SK-N-MC (cell line): ENCODE results near the gene OPCML.

Source experiments
- DNase-seq: peaks from one replicate; pipeline ENCODE4 v3.0.0-alpha.2; 2011; ENCODE audit warnings: low read depth, low spot score
- H3K27ac ChIP-seq: fragments of 200-600 bp; sonication (generic); 2 replicates; pipeline ENCODE4 v1.5.1; 2016; ENCODE audit warnings: mixed run types
- H3K36me3 ChIP-seq: fragments of 200-600 bp; sonication (generic); 2 replicates; pipeline ENCODE4 v1.6.1; 2017; ENCODE audit warnings: antibody characterized with exemption, low read length, mixed read lengths; ENCODE audit not compliant: insufficient read depth
- H3K4me3 ChIP-seq: fragments of 200-600 bp; sonication (generic); 2 replicates; pipeline ENCODE4 v1.5.1; 2016
- H3K9ac ChIP-seq: fragments of 200-600 bp; sonication (generic); 2 replicates; pipeline ENCODE4 v1.8.0; 2017; ENCODE audit warnings: mixed run types, mixed read lengths; ENCODE audit not compliant: insufficient read length
- H3K9me3 ChIP-seq: fragments of 200-600 bp; sonication (generic); 2 replicates; pipeline ENCODE4 v1.6.1; 2017; ENCODE audit warnings: low read depth, mild to moderate bottlenecking, antibody characterized with exemption, low read length, moderate library complexity, mixed read lengths
- EZH2 ChIP-seq: fragments of 200-600 bp; sonication (generic); IDR thresholded peaks from one replicate; pipeline ENCODE4 v1.6.1; 2017; ENCODE audit warnings: antibody characterized with exemption
- FOXP2 ChIP-seq: optimal IDR thresholded peaks from 2 replicates; pipeline ENCODE3; 2011; ENCODE audit warnings: mild to moderate bottlenecking, moderate library complexity; ENCODE audit not compliant: insufficient read depth; ENCODE audit errors: extremely low read length, control extremely low read depth
- POLR2AphosphoS5 ChIP-seq: IDR thresholded peaks from 2 replicates; pipeline ENCODE4 v1.6.1; 2012; ENCODE audit warnings: mild to moderate bottlenecking, low read depth, low read length, borderline replicate concordance

Gene OPCML

DNA sequence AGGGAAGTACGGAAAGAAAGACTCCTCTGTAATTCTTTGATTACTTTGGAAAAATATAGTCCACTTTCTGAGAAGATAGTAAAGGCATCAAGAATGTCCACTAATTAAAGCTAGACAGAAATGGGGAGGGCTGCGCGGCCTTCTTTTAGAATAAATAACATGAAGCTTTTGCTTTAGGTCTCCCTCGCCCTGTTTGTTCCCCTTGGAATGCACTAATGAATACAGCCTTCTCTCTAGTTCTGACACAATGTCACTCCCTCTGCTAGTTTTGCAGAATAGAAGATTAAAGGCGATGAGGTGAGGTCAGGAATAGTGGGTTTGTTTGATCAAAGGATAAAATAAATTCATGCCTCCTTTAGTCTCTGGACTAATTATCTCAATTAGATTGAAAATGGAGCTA is 543.9 kb downstream of the OPCML start:
- no peak overlapping the region for H3K9ac ChIP-seq
- H3K27ac ChIP-seq = no peak overlapping the region
- TF ChIP-seq FOXP2 = no peak
- no peak for TF ChIP-seq EZH2
- no peak for TF ChIP-seq POLR2AphosphoS5
- H3K4me3 ChIP-seq = no peak overlapping the region
- no peak for DNase-seq
- H3K36me3 ChIP-seq = no peaks in the 10 kb centered on the region
- H3K9me3 ChIP-seq = no peaks in the 10 kb centered on the region

DNA sequence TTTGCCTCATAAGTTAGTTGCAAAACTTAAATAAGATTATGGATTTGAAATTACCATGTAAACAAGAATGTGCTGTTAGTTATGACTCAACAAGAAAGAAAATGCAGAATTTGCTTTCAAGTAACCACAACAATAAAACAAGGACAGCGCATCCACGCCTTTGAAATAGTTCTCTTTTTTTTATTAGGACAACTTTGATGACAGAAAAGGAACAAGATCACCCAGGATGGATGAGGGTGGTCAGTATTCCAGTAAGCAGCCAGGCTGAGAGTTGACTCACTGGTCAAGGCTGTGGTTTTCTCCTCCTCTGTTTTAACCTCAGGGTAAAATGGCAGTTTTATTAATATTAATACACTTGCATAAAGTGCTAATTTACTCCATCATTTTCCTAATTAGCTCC is 544.4 kb downstream of the OPCML start:
- H3K27ac ChIP-seq = no peak overlapping the region
- no peak overlapping the region for H3K9ac ChIP-seq
- H3K4me3 ChIP-seq = no peak overlapping the region
- H3K36me3 ChIP-seq = no peaks in the 10 kb centered on the region
- TF ChIP-seq EZH2 (no peak), POLR2AphosphoS5 (no peak), FOXP2 (no peak)
- H3K9me3 ChIP-seq = no peaks in the 10 kb centered on the region
- DNase-seq = no peak

DNA sequence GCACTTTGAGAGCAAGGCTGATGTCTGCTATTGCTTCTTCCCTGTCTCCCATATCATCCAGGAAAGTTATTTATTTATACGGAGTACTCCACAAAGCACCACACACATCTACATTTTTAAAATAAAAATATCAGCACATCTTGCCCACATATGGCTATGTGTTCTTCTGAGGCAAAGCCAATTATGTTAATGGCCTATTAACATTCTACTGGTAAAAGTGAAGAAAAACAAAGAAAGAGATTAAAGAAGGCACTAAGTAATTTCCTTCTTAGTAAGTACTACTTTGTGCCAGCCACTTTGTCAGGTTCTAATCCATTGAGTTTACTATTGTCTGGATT is 548.7 kb downstream of the OPCML start:
- Histone ChIP-seq H3K9ac (no peak overlapping the region), H3K36me3 (no peaks in the 10 kb centered on the region), H3K27ac (no peak overlapping the region), H3K4me3 (no peak overlapping the region), H3K9me3 (no peaks in the 10 kb centered on the region)
- no peak for DNase-seq
- TF ChIP-seq EZH2 (no peak), FOXP2 (no peak), POLR2AphosphoS5 (no peak)

DNA sequence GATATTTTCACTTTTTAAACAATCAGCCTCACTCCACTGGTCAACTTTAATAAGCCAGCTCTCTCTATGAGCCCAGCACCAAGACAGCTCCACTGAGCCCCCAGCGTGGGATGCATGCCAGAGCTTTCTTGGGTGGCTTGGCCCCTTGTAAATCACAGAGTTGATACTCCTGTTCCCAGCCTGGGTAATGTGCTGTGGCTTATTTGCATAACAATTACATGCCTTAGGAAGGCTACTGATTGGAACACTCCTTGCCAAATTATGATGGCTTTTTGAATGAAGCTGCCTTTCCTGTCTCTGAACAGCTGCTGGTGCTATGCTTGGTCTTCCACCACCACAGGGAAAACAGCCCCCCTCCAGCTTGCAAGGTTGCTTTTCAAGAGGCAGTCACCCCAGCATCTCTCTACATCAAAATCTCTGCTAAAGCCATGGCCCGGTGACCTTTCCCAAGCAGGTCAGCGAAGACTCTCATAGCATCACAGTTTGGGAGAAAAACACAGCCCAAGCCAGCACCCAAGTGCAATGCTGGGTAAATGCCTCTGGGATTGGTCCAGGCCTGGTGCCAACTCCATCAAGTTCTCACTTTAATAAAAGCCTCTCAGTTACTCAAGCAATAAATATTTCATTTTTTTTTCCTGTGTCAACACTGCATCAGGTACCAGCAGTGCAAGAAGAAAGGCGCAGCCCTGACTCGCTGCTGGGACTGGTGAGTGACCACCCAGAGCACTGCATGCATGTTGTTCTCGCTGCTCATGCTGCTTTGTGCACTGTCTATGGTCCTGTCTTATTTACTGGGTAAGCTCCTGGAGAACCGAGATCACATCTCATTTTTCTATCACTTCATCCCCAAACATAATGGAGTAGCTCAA is 549.3 kb downstream of the OPCML start:
- no peak overlapping the region for H3K27ac ChIP-seq
- H3K36me3 ChIP-seq = no peaks in the 10 kb centered on the region
- no peak overlapping the region for H3K4me3 ChIP-seq
- no peaks in the 10 kb centered on the region for H3K9me3 ChIP-seq
- DNase-seq = no peak
- H3K9ac ChIP-seq = no peak overlapping the region
- no peak for TF ChIP-seq POLR2AphosphoS5
- TF ChIP-seq FOXP2 = no peak
- no peak for TF ChIP-seq EZH2

DNA sequence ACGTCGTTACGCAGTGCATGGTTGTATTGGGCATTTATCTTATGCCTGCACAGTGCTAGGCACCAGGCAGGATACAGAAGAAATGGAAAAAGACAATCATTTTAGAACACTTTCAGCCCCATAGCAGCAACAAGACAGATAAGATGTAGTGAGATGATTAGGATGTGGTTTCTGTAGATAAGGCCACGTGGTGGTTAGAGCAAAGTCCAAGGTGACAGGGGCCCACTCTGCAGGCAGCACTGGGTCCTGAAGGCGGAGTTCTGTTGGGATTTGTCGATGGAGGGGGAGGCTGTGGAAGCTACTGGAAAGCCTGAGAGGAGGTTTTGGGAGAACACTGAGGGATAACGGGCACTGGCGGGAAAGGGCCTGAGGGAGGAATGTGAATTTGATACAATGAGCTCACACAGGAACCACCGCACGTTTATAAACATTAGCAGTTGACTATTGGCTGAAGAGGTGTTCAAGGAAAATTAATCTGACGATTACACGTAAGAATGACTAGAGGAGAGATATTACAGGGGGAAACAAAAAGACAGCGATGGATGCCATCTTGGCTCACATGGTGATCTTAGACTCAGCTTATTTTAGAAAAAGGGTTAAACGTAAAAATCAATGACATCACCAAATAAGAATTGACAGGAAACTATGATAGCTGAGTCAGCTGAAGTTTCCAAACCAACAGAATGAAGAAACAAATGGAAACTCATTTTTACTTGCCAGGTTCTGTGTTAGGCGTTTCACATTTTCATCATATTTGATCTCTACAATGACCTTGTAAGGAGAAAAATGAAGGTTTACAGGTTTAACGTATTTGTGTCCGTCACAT is 551.0 kb downstream of the OPCML start:
- Histone ChIP-seq H3K36me3 (no peaks in the 10 kb centered on the region), H3K4me3 (no peak overlapping the region), H3K9me3 (no peaks in the 10 kb centered on the region), H3K27ac (no peak overlapping the region), H3K9ac (no peak overlapping the region)
- TF ChIP-seq EZH2 = no peak
- TF ChIP-seq POLR2AphosphoS5 = no peak
- TF ChIP-seq FOXP2 = no peak
- DNase-seq = no peak

DNA sequence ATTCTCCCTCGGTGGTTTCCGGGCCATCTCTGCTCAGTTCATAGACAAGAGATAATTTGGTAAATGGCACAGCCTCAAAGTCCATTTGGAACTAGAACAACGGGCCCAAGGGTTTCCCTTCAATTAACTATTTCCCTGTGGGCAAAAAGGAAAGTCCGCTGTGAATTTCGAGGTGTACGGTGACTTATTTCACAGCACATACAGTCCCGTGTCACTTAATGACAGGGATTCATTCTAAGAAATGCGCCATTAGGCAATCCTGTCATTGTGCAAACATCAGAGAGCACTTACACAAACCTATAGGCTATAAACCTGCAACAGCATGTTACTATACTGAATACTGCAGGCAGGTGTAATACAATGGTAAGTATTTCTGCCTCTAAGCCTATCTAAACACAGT is 551.6 kb downstream of the OPCML start:
- H3K27ac ChIP-seq = no peak overlapping the region
- DNase-seq = no peak
- no peaks in the 10 kb centered on the region for H3K9me3 ChIP-seq
- no peak overlapping the region for H3K9ac ChIP-seq
- no peaks in the 10 kb centered on the region for H3K36me3 ChIP-seq
- no peak overlapping the region for H3K4me3 ChIP-seq
- TF ChIP-seq POLR2AphosphoS5 (no peak), FOXP2 (no peak), EZH2 (no peak)

DNA sequence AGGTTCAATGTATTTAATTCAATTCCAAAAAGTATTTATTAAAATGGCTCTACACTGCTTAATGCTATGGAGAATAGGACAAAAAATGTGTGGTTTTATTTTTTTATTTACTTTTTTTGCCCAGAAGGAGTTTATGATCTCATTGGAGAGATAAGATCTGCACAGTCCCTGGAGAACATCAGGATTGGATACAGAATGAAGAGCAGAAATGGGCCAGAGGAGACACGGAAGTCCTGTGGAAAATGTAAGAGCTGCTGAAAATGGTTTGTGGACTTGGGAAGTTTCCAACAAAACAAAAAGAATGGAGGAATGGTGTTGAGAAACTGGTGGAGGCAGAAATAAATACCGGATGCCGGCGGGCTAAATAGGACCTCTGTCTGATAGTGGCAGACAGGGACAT is 554.6 kb downstream of the OPCML start:
- Histone ChIP-seq H3K9ac (no peak overlapping the region), H3K36me3 (no peaks in the 10 kb centered on the region), H3K27ac (no peak overlapping the region), H3K4me3 (no peak overlapping the region), H3K9me3 (no peaks in the 10 kb centered on the region)
- DNase-seq = no peak
- no peak for TF ChIP-seq FOXP2
- TF ChIP-seq POLR2AphosphoS5 = no peak
- TF ChIP-seq EZH2 = no peak

DNA sequence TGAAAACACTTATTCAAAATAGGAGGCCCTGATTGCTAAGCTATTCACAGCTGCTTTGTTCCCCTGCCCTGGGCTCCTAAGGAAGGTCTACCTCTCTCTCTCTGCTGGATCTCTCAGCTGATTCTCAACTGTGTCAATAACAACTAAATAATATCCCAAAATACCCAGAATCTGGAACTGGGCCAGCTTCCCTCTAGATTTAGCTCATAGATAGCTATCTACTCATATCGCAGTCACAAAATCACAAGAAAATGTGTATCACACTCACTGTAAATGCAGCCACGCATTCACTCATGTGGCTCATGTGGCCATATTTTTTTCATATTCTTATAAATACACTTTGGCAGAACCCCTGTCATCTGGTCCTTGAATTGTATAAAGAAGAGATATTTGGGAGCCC is 555.1 kb downstream of the OPCML start:
- no peaks in the 10 kb centered on the region for H3K36me3 ChIP-seq
- no peak overlapping the region for H3K27ac ChIP-seq

More for the DNA sequence above, 555.1 kb downstream of the OPCML start:
- no peak for TF ChIP-seq FOXP2
- TF ChIP-seq EZH2 = no peak
- TF ChIP-seq POLR2AphosphoS5 = no peak
- Histone ChIP-seq H3K4me3 (no peak overlapping the region), H3K9ac (no peak overlapping the region), H3K9me3 (no peaks in the 10 kb centered on the region)
- DNase-seq = no peak
